Panc1 (cell line): ENCODE results near the gene WSCD1. TPM values are rescaled to one million over a fixed set of nuclear protein-coding genes. Genes with fewer than 3 reads are reported as not detected.

Experiments
- ATAC-seq: fragments of 200-7000 bp; cut with Tn5 transposase; 2 replicates; pipeline ENCODE4 v1.9.1; 2020; ENCODE audit warnings: mild to moderate bottlenecking, moderate library complexity
- BruUV-seq: library from RNA; stranded (reverse); fragments of 400-500 nt; replicated peaks from 2 replicates; lab custom pipeline; 2021; lab: Mats Ljungman, UMichigan
- CTCF ChIA-PET: fragments of 300-600 bp; sonication (Branson Sonifier 250); formaldehyde crosslinking; loops from one replicate; lab custom pipeline; 2022; ENCODE audit warnings: antibody characterized with exemption; lab: Charles Lee
- POLR2A ChIA-PET: fragments of 300-600 bp; sonication (Branson Sonifier 250); formaldehyde crosslinking; loops from one replicate; lab custom pipeline; 2022; ENCODE audit warnings: antibody characterized with exemption; lab: Charles Lee
- DNase-seq: peaks from one replicate; pipeline ENCODE4 v3.0.0-alpha.2; 2010; ENCODE audit warnings: low read depth, low spot score
- H3K27ac ChIP-seq: 2 replicates; pipeline ENCODE4 v1.5.1; 2011; ENCODE audit warnings: mild to moderate bottlenecking, low read length, inconsistent platforms
- H3K27me3 ChIP-seq: fragments of 200-500 bp; sonication (Bioruptor generic); 2 replicates; pipeline ENCODE4 v1.6.0; 2014; ENCODE audit warnings: low read length, inconsistent platforms; ENCODE audit not compliant: control insufficient read depth, insufficient read depth
- H3K36me3 ChIP-seq: fragments of 200-500 bp; sonication (Bioruptor generic); 2 replicates; pipeline ENCODE4 v1.5.1; 2014; ENCODE audit warnings: inconsistent platforms, mild to moderate bottlenecking, low read length, moderate library complexity; ENCODE audit not compliant: control insufficient read depth, insufficient read depth
- H3K4me1 ChIP-seq: 2 replicates; pipeline ENCODE4 v1.5.1; 2011; ENCODE audit warnings: inconsistent platforms, mild to moderate bottlenecking, low read length, moderate library complexity; ENCODE audit not compliant: control insufficient read depth, insufficient read depth
- H3K4me3 ChIP-seq, 2 experiments: 2 replicates each; pipeline ENCODE4 v1.5.1; 2011 to 2012; ENCODE audit warnings: low read depth in 2 of 2, low read length in 2 of 2, mild to moderate bottlenecking in 2 of 2, inconsistent platforms in 1 of 2, moderate library complexity in 1 of 2
- H3K9me3 ChIP-seq: fragments of 200-500 bp; sonication (Bioruptor generic); 2 replicates; pipeline ENCODE4 v1.5.1; 2014; ENCODE audit warnings: low read depth, mild to moderate bottlenecking, inconsistent platforms, low read length, moderate library complexity; ENCODE audit not compliant: control insufficient read depth, insufficient read depth
- CTCF ChIP-seq: fragments of 450-650 bp; IDR thresholded peaks from 2 replicates; pipeline ENCODE4 v1.5.1; 2017; ENCODE audit warnings: mild to moderate bottlenecking
- POLR2AphosphoS5 ChIP-seq: IDR thresholded peaks from 2 replicates; pipeline ENCODE4 v1.6.1; 2012; ENCODE audit warnings: mild to moderate bottlenecking, low read depth, low read length, moderate library complexity
- SIN3A ChIP-seq: IDR thresholded peaks from 2 replicates; pipeline ENCODE4 v1.6.1; 2012; ENCODE audit warnings: low read depth, mild to moderate bottlenecking, low read length, moderate library complexity, borderline replicate concordance; ENCODE audit not compliant: insufficient read depth
- TCF7L2 ChIP-seq: IDR thresholded peaks from 2 replicates; pipeline ENCODE4 v1.6.1; 2011; ENCODE audit warnings: mild to moderate bottlenecking, low read depth, low read length, inconsistent platforms
- in situ Hi-C: cut with HindIII; loops from 2 replicates; pipeline ENCODE4 v1.10.0; 2016; ENCODE audit warnings: low sequenced_read_pairs, low pct_unique_long_range_greater_than_20kb
- intact Hi-C: fragments of 100-400 bp; cut with micrococcal nuclease; formaldehyde crosslinking; loops from one replicate; pipeline ENCODE4 v1.10.0; 2022; ENCODE audit not compliant: unreplicated experiment
- total RNA-seq: library from RNA; stranded (reverse); gene quantifications from one replicate; pipeline ENCODE4 v1.2.1, GENCODE V29; 2021; ENCODE audit not compliant: unreplicated experiment
- TF ChIP-seq, protein P1 (sequence below), 2 experiments: IDR thresholded peaks; 2 replicates each; pipeline ENCODE4 v1.6.1; 2011 to 2012; ENCODE audit warnings: low read depth in 2 of 2, control low read depth in 1 of 2, low read length in 1 of 2, mild to moderate bottlenecking in 1 of 2, moderate library complexity in 1 of 2; ENCODE audit not compliant: insufficient read depth in 1 of 2

Gene WSCD1
- total RNA-seq, 1 experiment from 2014 or later: 0.74 TPM

DNA sequence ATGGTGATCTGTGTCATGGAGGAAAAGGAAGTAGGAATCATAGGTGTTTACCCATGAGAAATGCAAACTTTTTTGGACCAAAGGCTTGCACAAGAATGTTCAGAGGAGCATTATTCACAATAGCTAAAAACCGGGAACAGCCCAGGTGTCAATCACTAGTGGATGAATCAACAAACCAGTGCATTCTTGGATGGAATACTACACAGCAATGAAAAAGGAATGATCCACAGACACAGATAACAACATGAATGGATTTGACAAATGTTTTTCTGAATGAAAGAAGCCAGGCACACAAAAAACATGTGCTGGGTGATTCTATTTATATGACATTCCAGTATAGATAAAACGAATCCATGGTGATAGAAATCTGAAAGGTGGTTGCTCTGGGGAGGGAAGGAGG lies 36.0 kb downstream of the WSCD1 start:
- ChIA-PET POLR2A (no interaction called here), CTCF (no interaction called here)
- intact Hi-C loops (no loop called here), in situ Hi-C loops (no loop called here)
- H3K9me3 ChIP-seq: no peaks in the 10 kb centered on the region
- H3K4me1 ChIP-seq: no peaks in the 10 kb centered on the region
- H3K27me3 ChIP-seq: no peaks in the 10 kb centered on the region; the same call in 1 of the 2 replicates
- no peak for DNase-seq
- no peak overlapping the region for H3K27ac ChIP-seq
- no peaks in the 10 kb centered on the region for H3K36me3 ChIP-seq
- ATAC-seq: no peak
- no peak overlapping the region for H3K4me3 ChIP-seq
- BruUV-seq: no TSS peak
- no peak for TF ChIP-seq POLR2AphosphoS5
- no peak for TF ChIP-seq TCF7L2
- TF ChIP-seq, protein P1, sequence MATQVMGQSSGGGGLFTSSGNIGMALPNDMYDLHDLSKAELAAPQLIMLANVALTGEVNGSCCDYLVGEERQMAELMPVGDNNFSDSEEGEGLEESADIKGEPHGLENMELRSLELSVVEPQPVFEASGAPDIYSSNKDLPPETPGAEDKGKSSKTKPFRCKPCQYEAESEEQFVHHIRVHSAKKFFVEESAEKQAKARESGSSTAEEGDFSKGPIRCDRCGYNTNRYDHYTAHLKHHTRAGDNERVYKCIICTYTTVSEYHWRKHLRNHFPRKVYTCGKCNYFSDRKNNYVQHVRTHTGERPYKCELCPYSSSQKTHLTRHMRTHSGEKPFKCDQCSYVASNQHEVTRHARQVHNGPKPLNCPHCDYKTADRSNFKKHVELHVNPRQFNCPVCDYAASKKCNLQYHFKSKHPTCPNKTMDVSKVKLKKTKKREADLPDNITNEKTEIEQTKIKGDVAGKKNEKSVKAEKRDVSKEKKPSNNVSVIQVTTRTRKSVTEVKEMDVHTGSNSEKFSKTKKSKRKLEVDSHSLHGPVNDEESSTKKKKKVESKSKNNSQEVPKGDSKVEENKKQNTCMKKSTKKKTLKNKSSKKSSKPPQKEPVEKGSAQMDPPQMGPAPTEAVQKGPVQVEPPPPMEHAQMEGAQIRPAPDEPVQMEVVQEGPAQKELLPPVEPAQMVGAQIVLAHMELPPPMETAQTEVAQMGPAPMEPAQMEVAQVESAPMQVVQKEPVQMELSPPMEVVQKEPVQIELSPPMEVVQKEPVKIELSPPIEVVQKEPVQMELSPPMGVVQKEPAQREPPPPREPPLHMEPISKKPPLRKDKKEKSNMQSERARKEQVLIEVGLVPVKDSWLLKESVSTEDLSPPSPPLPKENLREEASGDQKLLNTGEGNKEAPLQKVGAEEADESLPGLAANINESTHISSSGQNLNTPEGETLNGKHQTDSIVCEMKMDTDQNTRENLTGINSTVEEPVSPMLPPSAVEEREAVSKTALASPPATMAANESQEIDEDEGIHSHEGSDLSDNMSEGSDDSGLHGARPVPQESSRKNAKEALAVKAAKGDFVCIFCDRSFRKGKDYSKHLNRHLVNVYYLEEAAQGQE (IDR thresholded peaks at IDR 0.05; ENCODE audit: insufficient read depth in 1 of 2, low read depth in 2 of 2, low read length in 1 of 2): no peak
- no peak for TF ChIP-seq SIN3A
- no peak for TF ChIP-seq CTCF

DNA sequence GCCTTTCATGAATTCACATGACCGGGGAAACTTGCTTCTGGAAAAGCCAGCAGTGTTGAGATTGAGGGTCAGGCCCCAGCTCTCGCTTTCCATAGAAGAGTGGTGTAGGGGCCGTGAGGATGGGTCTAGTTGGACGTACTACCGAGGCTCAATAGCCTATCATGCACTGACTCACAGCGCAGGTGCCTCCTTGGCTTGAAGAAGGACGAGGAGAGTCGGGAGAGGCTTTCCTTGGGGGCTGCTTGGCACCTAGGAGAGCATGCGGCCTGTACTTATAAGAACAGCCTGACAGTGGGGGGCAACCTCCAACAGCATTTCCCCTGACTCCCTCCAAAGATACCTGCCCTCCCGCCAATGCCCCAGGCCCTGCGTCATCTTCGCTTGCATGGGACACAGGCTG lies 37.6 kb downstream of the WSCD1 start:
- no peak overlapping the region for H3K27ac ChIP-seq
- TF ChIP-seq POLR2AphosphoS5 (no peak), CTCF (no peak), TCF7L2 (no peak), SIN3A (no peak)
- TF ChIP-seq, protein P1 (IDR thresholded peaks at IDR 0.05; ENCODE audit: insufficient read depth in 1 of 2, low read depth in 2 of 2, low read length in 1 of 2): no peak
- CTCF ChIA-PET: no interaction called here
- H3K9me3 ChIP-seq: no peaks in the 10 kb centered on the region
- no peaks in the 10 kb centered on the region; the same call in 1 of the 2 replicates for H3K27me3 ChIP-seq
- no TSS peak for BruUV-seq
- no peaks in the 10 kb centered on the region for H3K36me3 ChIP-seq
- in situ Hi-C loops: no loop called here
- intact Hi-C loops: no loop called here
- DNase-seq (no peak), ATAC-seq (no peak)
- no peaks in the 10 kb centered on the region for H3K4me1 ChIP-seq
- POLR2A ChIA-PET: no interaction called here
- H3K4me3 ChIP-seq: no peak overlapping the region
